Mesodermal cell (in vitro differentiated cells): ENCODE results near the gene KCNAB2.

Source experiments
- H3K27ac ChIP-seq: 2 replicates; pipeline ENCODE4 v1.7.0; 2013; ENCODE audit warnings: mild to moderate bottlenecking, low read depth, low read length, moderate library complexity; ENCODE audit not compliant: severe bottlenecking
- H3K36me3 ChIP-seq: 2 replicates; pipeline ENCODE4 v1.7.1; 2013; ENCODE audit warnings: mild to moderate bottlenecking, low read length, moderate library complexity; ENCODE audit not compliant: control insufficient read depth, insufficient read depth
- H3K4me1 ChIP-seq: one replicate; pipeline ENCODE4 v1.7.1; 2013; ENCODE audit warnings: mild to moderate bottlenecking, low read length; ENCODE audit not compliant: insufficient read depth, control insufficient read depth, poor library complexity, severe bottlenecking
- H3K4me3 ChIP-seq: 2 replicates; pipeline ENCODE4 v1.7.0; 2013; ENCODE audit warnings: low read length, control low read depth, mild to moderate bottlenecking; ENCODE audit not compliant: insufficient read depth, poor library complexity, severe bottlenecking; ENCODE audit errors: extremely low read depth
- H3K9me3 ChIP-seq: 2 replicates; pipeline ENCODE4 v1.7.1; 2013; ENCODE audit warnings: mild to moderate bottlenecking, low read length, moderate library complexity; ENCODE audit not compliant: control insufficient read depth
- WGBS, 2 experiments: methylation state at CpG; one replicate each; pipeline ENCODE4 v1.1.5; 2013; ENCODE audit warnings: missing lambda C conversion rate in 2 of 2; ENCODE audit not compliant: insufficient coverage in 2 of 2; 5-methylcytosine and 5-hydroxymethylcytosine counted together

The KCNAB2 gene

GRCh38 chr1:6083385-6083784 lies 37.7 kb downstream of the KCNAB2 start:
- H3K4me1 ChIP-seq, result no peaks in the 10 kb centered on the region
- no peaks in the 10 kb centered on the region for H3K36me3 ChIP-seq
- H3K4me3 ChIP-seq, result no peak overlapping the region
- H3K9me3 ChIP-seq, result no peaks in the 10 kb centered on the region
- no peak overlapping the region for H3K27ac ChIP-seq
- 82 to 90% methylated on average over 15 to 17 of the region's 18 CpGs for WGBS, 2 experiments

GRCh38 chr1:6083801-6084446 lies 38.2 kb downstream of the KCNAB2 start:
- 83% methylated on average over 10 of the region's 12 CpGs for WGBS, 2 experiments
- Histone ChIP-seq H3K4me1 (no peaks in the 10 kb centered on the region), H3K4me3 (no peak overlapping the region), H3K27ac (no peak overlapping the region), H3K9me3 (no peaks in the 10 kb centered on the region), H3K36me3 (no peaks in the 10 kb centered on the region)

GRCh38 chr1:6084781-6085495 lies 39.2 kb downstream of the KCNAB2 start:
- 89 to 91% methylated on average over 9 to 12 of the region's 18 CpGs for WGBS, 2 experiments

GRCh38 chr1:6085666-6086065 lies 40.0 kb downstream of the KCNAB2 start:
- 94 to 98% methylated on average over 9 to 13 of the region's 13 CpGs for WGBS, 2 experiments
- no peaks in the 10 kb centered on the region for H3K9me3 ChIP-seq
- no peaks in the 10 kb centered on the region for H3K4me1 ChIP-seq
- H3K4me3 ChIP-seq, result no peak overlapping the region
- no peak overlapping the region for H3K27ac ChIP-seq
- H3K36me3 ChIP-seq, result no peaks in the 10 kb centered on the region

More at GRCh38 chr1:6084781-6085495, 39.2 kb downstream of the KCNAB2 start:
- Histone ChIP-seq H3K9me3 (no peaks in the 10 kb centered on the region), H3K4me1 (no peaks in the 10 kb centered on the region), H3K4me3 (no peak overlapping the region), H3K27ac (no peak overlapping the region), H3K36me3 (no peaks in the 10 kb centered on the region)

GRCh38 chr1:6086358-6086757 lies 40.7 kb downstream of the KCNAB2 start:
- Histone ChIP-seq H3K4me1 (no peaks in the 10 kb centered on the region), H3K9me3 (no peaks in the 10 kb centered on the region), H3K27ac (no peak overlapping the region), H3K4me3 (no peak overlapping the region), H3K36me3 (no peaks in the 10 kb centered on the region)
- 83 to 93% methylated on average over 9 to 10 of the region's 13 CpGs for WGBS, 2 experiments

GRCh38 chr1:6086762-6087376 lies 41.2 kb downstream of the KCNAB2 start:
- H3K4me1 ChIP-seq, result no peaks in the 10 kb centered on the region
- H3K27ac ChIP-seq, result no peak overlapping the region
- no peaks in the 10 kb centered on the region for H3K36me3 ChIP-seq
- H3K9me3 ChIP-seq, result no peaks in the 10 kb centered on the region
- H3K4me3 ChIP-seq, result no peak overlapping the region
- WGBS, 2 experiments, result 84 to 100% methylated on average over 1 to 11 of the region's 15 CpGs

GRCh38 chr1:6087377-6087772 lies 41.7 kb downstream of the KCNAB2 start:
- Histone ChIP-seq H3K4me3 (no peak overlapping the region), H3K36me3 (no peaks in the 10 kb centered on the region), H3K9me3 (no peaks in the 10 kb centered on the region), H3K27ac (no peak overlapping the region), H3K4me1 (no peaks in the 10 kb centered on the region)
- 88% methylated on average over 8 to 14 of the region's 14 CpGs for WGBS, 2 experiments

GRCh38 chr1:6087958-6088357 lies 42.3 kb downstream of the KCNAB2 start:
- Histone ChIP-seq H3K36me3 (no peaks in the 10 kb centered on the region), H3K27ac (no peak overlapping the region), H3K4me1 (no peaks in the 10 kb centered on the region), H3K4me3 (no peak overlapping the region), H3K9me3 (no peaks in the 10 kb centered on the region)
- WGBS, 2 experiments, result 88% methylated on average over 4 of the region's 6 CpGs; no CpG with 5 or more reads in 1 of the 2 experiments

GRCh38 chr1:6088956-6089355 lies 43.3 kb downstream of the KCNAB2 start:
- Histone ChIP-seq H3K9me3 (no peaks in the 10 kb centered on the region), H3K4me1 (no peaks in the 10 kb centered on the region), H3K27ac (no peak overlapping the region), H3K36me3 (no peaks in the 10 kb centered on the region), H3K4me3 (no peak overlapping the region)
- WGBS, 2 experiments, result 89% methylated on average over 18 to 19 of the region's 19 CpGs

- Histone ChIP-seq H3K27ac (no peak overlapping the region), H3K4me3 (no peak overlapping the region), H3K36me3 (no peaks in the 10 kb centered on the region), H3K4me1 (no peaks in the 10 kb centered on the region), H3K9me3 (no peaks in the 10 kb centered on the region)
- 88 to 95% methylated on average over 11 to 15 of the region's 18 CpGs for WGBS, 2 experiments
Measured at GRCh38 chr1:6090288-6090687, 44.6 kb downstream of the KCNAB2 start.
